Stimulated activated CD8-positive, alpha-beta memory T cell treated with anti-CD3 and anti-CD28 coated beads, Interleukin-15, amount 100 ng/mL, for 48 hours (primary cell): Measurements from ENCODE around the gene SLC9A9.

Experiments used
- DNase-seq, 2 donors: peaks; one replicate each; pipeline ENCODE4 v3.0.0-alpha.2; 2020; ENCODE audit warnings: low read depth in 2 of 2

The SLC9A9 gene

GRCh38 chr3:143600756-143601718, 247.2 kb downstream of the SLC9A9 start:
- no peak for DNase-seq

GRCh38 chr3:143597774-143598652, 250.3 kb downstream of the SLC9A9 start:
- no peak for DNase-seq

GRCh38 chr3:143596957-143597642, 251.2 kb downstream of the SLC9A9 start:
- DNase-seq: no peak

- no peak for DNase-seq
Measured at GRCh38 chr3:143595456-143596077, 252.7 kb downstream of the SLC9A9 start.

- DNase-seq: no peak
Measured at GRCh38 chr3:143594206-143594605, 254.1 kb downstream of the SLC9A9 start.

- DNase-seq: no peak
Measured at GRCh38 chr3:143590660-143591059, 257.6 kb downstream of the SLC9A9 start.

- no peak for DNase-seq
Measured at GRCh38 chr3:143586576-143586975, 261.7 kb downstream of the SLC9A9 start.

GRCh38 chr3:143585720-143586456, 262.4 kb downstream of the SLC9A9 start:
- DNase-seq: no peak

GRCh38 chr3:143584474-143584873, 263.8 kb downstream of the SLC9A9 start:
- DNase-seq: no peak

GRCh38 chr3:143581972-143582722, 266.1 kb downstream of the SLC9A9 start:
- DNase-seq: no peak

GRCh38 chr3:143578810-143579435, 269.3 kb downstream of the SLC9A9 start:
- DNase-seq: no peak

GRCh38 chr3:143576568-143577270, 271.5 kb downstream of the SLC9A9 start:
- no peak for DNase-seq

GRCh38 chr3:143574933-143575332, 273.3 kb downstream of the SLC9A9 start:
- DNase-seq: no peak

GRCh38 chr3:143573610-143574303, 274.5 kb downstream of the SLC9A9 start:
- no peak for DNase-seq

GRCh38 chr3:143571548-143571947, 276.7 kb downstream of the SLC9A9 start:
- DNase-seq: no peak

- no peak for DNase-seq
Measured at GRCh38 chr3:143567823-143568222, 280.4 kb downstream of the SLC9A9 start.

- no peak for DNase-seq
Measured at GRCh38 chr3:143565951-143566350, 282.3 kb downstream of the SLC9A9 start.

- no peak for DNase-seq
Measured at GRCh38 chr3:143563786-143564185, 284.5 kb downstream of the SLC9A9 start.
